Astrocyte (in vitro differentiated cells and primary cell): Measurements from ENCODE around the gene BPHL. TPM values are rescaled to one million over a fixed set of nuclear protein-coding genes. Genes with fewer than 3 reads are reported as not detected.

Source experiments
- DNase-seq: peaks from one replicate; pipeline ENCODE4 v3.0.0-alpha.2; 2010; ENCODE audit warnings: low read depth
- FAIRE-seq: peaks from 2 replicates; lab custom pipeline; 2011; peaks lifted over from hg19 to GRCh38; lab: Jason Lieb, UNC
- H2AFZ ChIP-seq: 2 replicates; pipeline ENCODE4 v1.6.0; 2012; ENCODE audit warnings: low read depth, low read length, inconsistent platforms
- H3K27ac ChIP-seq: 2 replicates; pipeline ENCODE4 v1.5.1; 2011; ENCODE audit warnings: low read depth, low read length, inconsistent platforms
- H3K27me3 ChIP-seq: 2 replicates; pipeline ENCODE4 v1.6.0; 2011; ENCODE audit warnings: low read length, inconsistent platforms; ENCODE audit not compliant: insufficient read depth
- H3K36me3 ChIP-seq: 2 replicates; pipeline ENCODE4 v1.5.1; 2011; ENCODE audit warnings: low read length, inconsistent platforms; ENCODE audit not compliant: insufficient read depth
- H3K4me1 ChIP-seq: 2 replicates; pipeline ENCODE4 v1.5.1; 2011; ENCODE audit warnings: low read length, inconsistent platforms; ENCODE audit not compliant: insufficient read depth
- H3K4me2 ChIP-seq: 2 replicates; pipeline ENCODE4 v1.6.0; 2012; ENCODE audit warnings: low read length, inconsistent platforms
- H3K4me3 ChIP-seq: 2 replicates; pipeline ENCODE4 v1.5.1; 2011; ENCODE audit warnings: low read depth, mild to moderate bottlenecking, low read length, inconsistent platforms; ENCODE audit not compliant: insufficient read depth
- H3K79me2 ChIP-seq: 2 replicates; pipeline ENCODE4 v1.6.0; 2012; ENCODE audit warnings: mild to moderate bottlenecking, low read length, inconsistent platforms; ENCODE audit not compliant: insufficient read depth
- H3K9ac ChIP-seq: 2 replicates; pipeline ENCODE4 v1.6.0; 2012; ENCODE audit warnings: mild to moderate bottlenecking, low read length, inconsistent platforms
- H3K9me3 ChIP-seq: 2 replicates; pipeline ENCODE4 v1.5.1; 2012; ENCODE audit warnings: low read depth, mild to moderate bottlenecking, low read length, inconsistent platforms; ENCODE audit not compliant: insufficient read depth
- H4K20me1 ChIP-seq: 2 replicates; pipeline ENCODE4 v1.6.0; 2012; ENCODE audit warnings: low read length, inconsistent platforms; ENCODE audit not compliant: insufficient read depth
- H3K27ac Mint-ChIP-seq: one replicate; pipeline ENCODE4 v1.8.0; 2021; ENCODE audit warnings: mild to moderate bottlenecking, mixed read lengths; ENCODE audit not compliant: unreplicated experiment
- H3K27me3 Mint-ChIP-seq: one replicate; pipeline ENCODE4 v1.8.0; 2021; ENCODE audit warnings: low read depth, mixed read lengths; ENCODE audit not compliant: unreplicated experiment
- H3K36me3 Mint-ChIP-seq: one replicate; pipeline ENCODE4 v1.8.0; 2021; ENCODE audit warnings: low read depth, mixed read lengths; ENCODE audit not compliant: unreplicated experiment
- H3K4me1 Mint-ChIP-seq: one replicate; pipeline ENCODE4 v1.8.0; 2021; ENCODE audit warnings: low read depth, mixed read lengths; ENCODE audit not compliant: unreplicated experiment
- H3K4me3 Mint-ChIP-seq: one replicate; pipeline ENCODE4 v1.8.0; 2021; ENCODE audit warnings: mild to moderate bottlenecking, moderate library complexity, mixed read lengths; ENCODE audit not compliant: unreplicated experiment
- H3K9me3 Mint-ChIP-seq: one replicate; pipeline ENCODE4 v1.8.0; 2021; ENCODE audit warnings: mild to moderate bottlenecking, mixed read lengths; ENCODE audit not compliant: unreplicated experiment
- EZH2 ChIP-seq: IDR thresholded peaks from 2 replicates; pipeline ENCODE4 v1.6.1; 2012; ENCODE audit warnings: mild to moderate bottlenecking, low read length, inconsistent platforms; ENCODE audit not compliant: insufficient read depth
- total RNA-seq: library from RNA; stranded (reverse); gene quantifications from 2 replicates; pipeline ENCODE4 v1.2.1, GENCODE V29; 2021
- TF ChIP-seq, protein P1 (sequence below): IDR thresholded peaks from 2 replicates; pipeline ENCODE4 v1.5.1; 2011; ENCODE audit warnings: low read depth, mild to moderate bottlenecking, inconsistent platforms, low read length, moderate library complexity; ENCODE audit not compliant: insufficient read depth

Gene BPHL
- total RNA-seq, 1 donor from 2014 or later = 22.7 TPM

DNA sequence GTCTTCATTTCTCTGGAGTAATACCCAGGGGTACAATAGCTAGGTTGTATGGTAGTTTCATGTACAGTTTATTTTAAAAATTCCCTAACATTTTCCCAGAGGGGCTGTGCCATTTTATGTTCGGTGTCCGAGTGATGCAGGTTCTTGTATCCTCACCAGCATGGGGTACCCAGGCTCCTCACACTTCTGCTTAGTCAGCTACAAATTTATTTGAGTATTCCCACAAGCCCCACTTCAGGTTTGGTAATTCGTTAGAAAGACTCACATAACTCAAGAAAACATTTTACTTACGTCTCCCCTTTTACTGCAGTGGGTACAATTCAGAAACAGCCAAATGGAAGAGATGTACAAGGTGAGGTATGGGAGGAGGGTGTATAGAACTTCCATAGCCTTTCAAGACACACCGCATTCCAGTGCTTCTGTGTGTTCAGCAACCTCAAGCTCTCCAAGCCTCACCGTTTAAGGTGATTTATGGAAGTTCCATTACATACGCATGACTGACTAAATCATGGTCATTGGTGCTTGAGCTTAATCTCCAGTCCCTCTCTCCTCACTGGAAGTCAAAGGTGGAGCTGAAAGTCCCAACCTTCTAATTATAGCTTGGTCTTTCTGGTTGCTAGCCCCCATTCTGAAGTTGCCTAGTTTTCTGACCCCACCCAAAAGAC lies 32.1 kb upstream of the BPHL start:
- Mint-ChIP-seq H3K4me1 (peaks cover 7% of the 10 kb centered on the region), H3K27me3 (no peaks in the 10 kb centered on the region), H3K36me3 (peaks cover 42% of the 10 kb centered on the region), H3K9me3 (no peaks in the 10 kb centered on the region), H3K27ac (no peak overlapping the region), H3K4me3 (no peak overlapping the region)
- Histone ChIP-seq H2AFZ (no peak overlapping the region), H3K4me1 (peaks cover 8% of the 10 kb centered on the region), H3K4me3 (no peak overlapping the region), H4K20me1 (peaks cover 14% of the 10 kb centered on the region), H3K9me3 (no peaks in the 10 kb centered on the region), H3K79me2 (peaks cover 4% of the 10 kb centered on the region), H3K4me2 (no peak overlapping the region), H3K27ac (no peak overlapping the region), H3K27me3 (no peaks in the 10 kb centered on the region), H3K36me3 (peaks cover 39% of the 10 kb centered on the region), H3K9ac (no peak overlapping the region)
- no peak for FAIRE-seq
- TF ChIP-seq, protein P1, sequence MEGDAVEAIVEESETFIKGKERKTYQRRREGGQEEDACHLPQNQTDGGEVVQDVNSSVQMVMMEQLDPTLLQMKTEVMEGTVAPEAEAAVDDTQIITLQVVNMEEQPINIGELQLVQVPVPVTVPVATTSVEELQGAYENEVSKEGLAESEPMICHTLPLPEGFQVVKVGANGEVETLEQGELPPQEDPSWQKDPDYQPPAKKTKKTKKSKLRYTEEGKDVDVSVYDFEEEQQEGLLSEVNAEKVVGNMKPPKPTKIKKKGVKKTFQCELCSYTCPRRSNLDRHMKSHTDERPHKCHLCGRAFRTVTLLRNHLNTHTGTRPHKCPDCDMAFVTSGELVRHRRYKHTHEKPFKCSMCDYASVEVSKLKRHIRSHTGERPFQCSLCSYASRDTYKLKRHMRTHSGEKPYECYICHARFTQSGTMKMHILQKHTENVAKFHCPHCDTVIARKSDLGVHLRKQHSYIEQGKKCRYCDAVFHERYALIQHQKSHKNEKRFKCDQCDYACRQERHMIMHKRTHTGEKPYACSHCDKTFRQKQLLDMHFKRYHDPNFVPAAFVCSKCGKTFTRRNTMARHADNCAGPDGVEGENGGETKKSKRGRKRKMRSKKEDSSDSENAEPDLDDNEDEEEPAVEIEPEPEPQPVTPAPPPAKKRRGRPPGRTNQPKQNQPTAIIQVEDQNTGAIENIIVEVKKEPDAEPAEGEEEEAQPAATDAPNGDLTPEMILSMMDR = no peak
- no peak for TF ChIP-seq EZH2
- DNase-seq = no peak

DNA sequence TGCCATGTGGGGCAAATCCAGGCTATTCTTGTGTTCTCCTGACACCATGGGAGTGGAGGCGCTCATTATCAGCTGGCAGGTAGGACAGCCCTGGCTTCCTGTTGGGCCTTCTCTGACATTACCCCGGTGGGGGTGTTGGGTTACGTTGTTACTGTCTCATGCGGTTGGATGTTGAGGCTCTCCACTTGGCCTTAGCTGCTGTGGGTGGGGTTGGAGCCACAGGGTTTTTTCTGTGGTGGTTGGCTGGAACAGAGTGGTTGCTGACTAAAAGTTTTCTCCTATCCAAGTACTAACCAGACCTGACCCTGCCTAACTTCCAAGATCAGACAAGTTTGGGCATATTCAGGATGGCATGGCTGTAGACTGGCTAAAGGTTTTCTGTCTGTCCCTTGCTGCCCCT lies 30.1 kb upstream of the BPHL start:
- H3K36me3 Mint-ChIP-seq = peaks cover 35% of the 10 kb centered on the region
- H3K27me3 Mint-ChIP-seq = no peaks in the 10 kb centered on the region
- H3K4me2 ChIP-seq = no peak overlapping the region
- H3K4me1 ChIP-seq = peaks cover 8% of the 10 kb centered on the region
- TF ChIP-seq, protein P1 = no peak
- TF ChIP-seq EZH2 = no peak
- H3K36me3 ChIP-seq = peaks cover 27% of the 10 kb centered on the region
- peaks cover 14% of the 10 kb centered on the region for H4K20me1 ChIP-seq
- peaks cover 4% of the 10 kb centered on the region for H3K79me2 ChIP-seq
- no peaks in the 10 kb centered on the region for H3K9me3 Mint-ChIP-seq
- peak; percentile 49 for DNase-seq
- H3K4me1 Mint-ChIP-seq = peaks cover 7% of the 10 kb centered on the region
- peak overlapping the region; percentile 7 for H3K9ac ChIP-seq
- FAIRE-seq = no peak
- H3K27ac Mint-ChIP-seq = no peak overlapping the region
- H3K27me3 ChIP-seq = no peaks in the 10 kb centered on the region
- H3K27ac ChIP-seq = no peak overlapping the region
- H3K4me3 Mint-ChIP-seq = no peak overlapping the region
- no peak overlapping the region for H3K4me3 ChIP-seq
- H2AFZ ChIP-seq = no peak overlapping the region
- H3K9me3 ChIP-seq = no peaks in the 10 kb centered on the region

DNA sequence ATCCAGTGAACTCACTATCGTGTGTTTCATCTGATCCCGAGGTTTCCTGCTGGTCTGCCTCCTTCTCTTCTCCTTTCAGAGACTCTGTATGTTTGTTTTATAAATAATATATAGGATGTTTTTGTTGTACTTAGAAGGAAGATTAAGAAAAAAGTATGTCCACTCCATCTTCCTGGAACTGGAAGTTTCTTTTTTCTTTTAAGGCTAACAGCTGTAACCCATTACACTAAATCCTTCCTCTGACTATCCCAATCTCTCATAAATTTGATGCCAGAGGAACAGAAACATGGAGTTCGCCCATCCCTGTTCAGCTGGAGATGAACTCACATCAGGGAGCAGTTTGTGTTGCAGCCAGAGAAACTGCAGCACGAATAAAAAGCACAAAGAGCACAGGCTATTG lies 29.5 kb upstream of the BPHL start:
- Histone ChIP-seq H2AFZ (no peak overlapping the region), H3K9me3 (no peaks in the 10 kb centered on the region), H3K79me2 (peaks cover 4% of the 10 kb centered on the region), H3K9ac (peak overlapping the region; percentile 7), H3K4me3 (no peak overlapping the region), H4K20me1 (peaks cover 14% of the 10 kb centered on the region), H3K36me3 (peaks cover 21% of the 10 kb centered on the region), H3K27me3 (no peaks in the 10 kb centered on the region), H3K4me2 (no peak overlapping the region), H3K4me1 (peaks cover 8% of the 10 kb centered on the region), H3K27ac (no peak overlapping the region)
- H3K4me3 Mint-ChIP-seq = no peak overlapping the region
- H3K4me1 Mint-ChIP-seq = peaks cover 7% of the 10 kb centered on the region
- DNase-seq = no peak
- H3K27ac Mint-ChIP-seq = no peak overlapping the region
- peaks cover 32% of the 10 kb centered on the region for H3K36me3 Mint-ChIP-seq
- no peak for FAIRE-seq
- no peaks in the 10 kb centered on the region for H3K9me3 Mint-ChIP-seq
- TF ChIP-seq, protein P1 = no peak
- no peak for TF ChIP-seq EZH2
- no peaks in the 10 kb centered on the region for H3K27me3 Mint-ChIP-seq
